Choroid plexus epithelial cell (primary cell): ENCODE results near the gene SLC22A17.

ENCODE experiments used
- DNase-seq: peaks from one replicate; pipeline ENCODE4 v3.0.0-alpha.2; 2010; ENCODE audit warnings: low read depth
- H3K4me3 ChIP-seq: 2 replicates; pipeline ENCODE4 v1.5.1; 2011; ENCODE audit warnings: low read depth, mild to moderate bottlenecking, control low read depth, low read length, moderate library complexity
- TF ChIP-seq, protein P1 (sequence below): conservative IDR thresholded peaks from 2 replicates; pipeline ENCODE4 v1.5.1; 2011; ENCODE audit warnings: low read depth, mild to moderate bottlenecking, control low read depth, inconsistent platforms, low read length, moderate library complexity

SLC22A17 gene

DNA sequence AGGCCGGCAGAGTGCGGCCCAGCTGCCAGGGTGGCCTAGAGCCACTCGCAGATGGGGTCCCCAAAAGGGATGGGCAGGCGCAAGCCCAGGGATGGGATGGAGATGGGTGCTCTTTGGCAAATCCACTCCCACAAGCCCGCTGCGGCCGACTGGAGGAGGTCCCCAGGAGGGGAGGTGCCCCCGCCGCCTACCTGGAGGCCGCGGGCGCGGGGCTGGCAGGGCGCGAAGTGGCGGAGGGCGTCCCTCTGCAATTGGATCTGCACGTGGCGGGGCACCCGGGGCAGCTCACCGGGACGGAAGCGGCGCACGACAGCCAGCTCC lies 50.8 kb downstream of the SLC22A17 start:
- DNase-seq = no peak
- TF ChIP-seq, protein P1, sequence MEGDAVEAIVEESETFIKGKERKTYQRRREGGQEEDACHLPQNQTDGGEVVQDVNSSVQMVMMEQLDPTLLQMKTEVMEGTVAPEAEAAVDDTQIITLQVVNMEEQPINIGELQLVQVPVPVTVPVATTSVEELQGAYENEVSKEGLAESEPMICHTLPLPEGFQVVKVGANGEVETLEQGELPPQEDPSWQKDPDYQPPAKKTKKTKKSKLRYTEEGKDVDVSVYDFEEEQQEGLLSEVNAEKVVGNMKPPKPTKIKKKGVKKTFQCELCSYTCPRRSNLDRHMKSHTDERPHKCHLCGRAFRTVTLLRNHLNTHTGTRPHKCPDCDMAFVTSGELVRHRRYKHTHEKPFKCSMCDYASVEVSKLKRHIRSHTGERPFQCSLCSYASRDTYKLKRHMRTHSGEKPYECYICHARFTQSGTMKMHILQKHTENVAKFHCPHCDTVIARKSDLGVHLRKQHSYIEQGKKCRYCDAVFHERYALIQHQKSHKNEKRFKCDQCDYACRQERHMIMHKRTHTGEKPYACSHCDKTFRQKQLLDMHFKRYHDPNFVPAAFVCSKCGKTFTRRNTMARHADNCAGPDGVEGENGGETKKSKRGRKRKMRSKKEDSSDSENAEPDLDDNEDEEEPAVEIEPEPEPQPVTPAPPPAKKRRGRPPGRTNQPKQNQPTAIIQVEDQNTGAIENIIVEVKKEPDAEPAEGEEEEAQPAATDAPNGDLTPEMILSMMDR = no peak
- peak overlapping the region; percentile 76 for H3K4me3 ChIP-seq

DNA sequence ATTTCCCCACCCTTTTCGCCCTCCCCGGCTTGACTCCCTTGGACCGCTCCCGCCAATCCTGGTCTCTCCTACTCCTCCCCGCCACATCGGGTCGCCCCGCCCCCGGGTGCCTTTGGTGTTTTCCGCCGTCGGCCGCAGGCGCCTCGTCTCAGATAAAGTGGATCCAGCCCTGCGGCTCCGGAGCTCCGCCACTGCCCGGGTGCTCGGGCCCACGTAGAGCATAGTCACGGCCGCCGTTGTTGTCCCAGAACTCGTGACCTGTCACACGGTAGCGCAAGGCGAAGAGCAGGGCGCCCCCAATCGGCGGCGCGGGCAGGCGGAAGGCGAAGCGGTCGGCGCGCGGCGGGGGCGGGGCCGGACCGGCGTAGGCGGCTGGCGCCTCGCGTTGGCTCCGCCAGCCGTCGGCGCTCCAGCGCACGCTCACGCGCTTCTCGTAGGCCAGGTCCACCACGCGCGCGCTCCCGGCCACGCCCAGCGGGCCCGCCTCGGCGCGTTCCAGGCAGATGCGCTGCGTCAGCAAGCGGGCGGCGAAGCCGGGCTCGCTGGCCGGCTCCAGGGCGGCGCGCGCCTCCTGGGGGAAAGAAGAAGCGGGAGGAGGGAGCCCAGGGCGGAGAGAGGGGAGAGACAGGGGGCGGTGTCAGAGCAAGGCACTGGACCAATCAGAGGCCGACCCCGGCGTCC lies 51.3 kb downstream of the SLC22A17 start:
- peak overlapping the region; percentile 76 for H3K4me3 ChIP-seq
- DNase-seq = peak; percentile 99
- TF ChIP-seq, protein P1 = peak; percentile 62

DNA sequence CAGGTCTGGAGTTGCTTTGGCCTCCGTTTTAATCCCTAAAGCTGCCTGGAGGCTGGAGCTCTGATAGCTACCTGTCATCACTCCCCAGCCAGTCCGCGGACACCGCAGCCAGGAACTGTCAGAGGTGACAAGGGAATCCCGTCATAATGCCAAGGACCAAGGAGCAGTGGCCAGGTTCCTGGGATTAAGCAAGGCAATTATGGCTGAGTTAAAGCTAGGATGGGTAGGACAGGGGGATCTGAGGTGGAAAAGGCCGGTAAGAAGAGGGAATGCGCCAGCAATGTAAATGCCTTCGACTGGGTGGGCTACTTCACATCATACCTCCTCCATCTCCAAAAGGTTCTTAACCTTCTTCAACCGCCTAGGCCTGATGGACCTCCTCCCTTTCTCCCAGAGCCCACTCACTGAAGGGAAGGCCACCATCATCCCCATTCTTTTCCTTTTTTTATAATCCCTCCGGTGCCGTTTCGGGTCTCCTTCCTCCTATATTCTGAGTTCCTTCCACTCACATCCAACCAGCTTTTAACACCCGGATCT lies 51.9 kb downstream of the SLC22A17 start:
- TF ChIP-seq, protein P1 = no peak
- peak overlapping the region; percentile 64 for H3K4me3 ChIP-seq
- DNase-seq = no peak

DNA sequence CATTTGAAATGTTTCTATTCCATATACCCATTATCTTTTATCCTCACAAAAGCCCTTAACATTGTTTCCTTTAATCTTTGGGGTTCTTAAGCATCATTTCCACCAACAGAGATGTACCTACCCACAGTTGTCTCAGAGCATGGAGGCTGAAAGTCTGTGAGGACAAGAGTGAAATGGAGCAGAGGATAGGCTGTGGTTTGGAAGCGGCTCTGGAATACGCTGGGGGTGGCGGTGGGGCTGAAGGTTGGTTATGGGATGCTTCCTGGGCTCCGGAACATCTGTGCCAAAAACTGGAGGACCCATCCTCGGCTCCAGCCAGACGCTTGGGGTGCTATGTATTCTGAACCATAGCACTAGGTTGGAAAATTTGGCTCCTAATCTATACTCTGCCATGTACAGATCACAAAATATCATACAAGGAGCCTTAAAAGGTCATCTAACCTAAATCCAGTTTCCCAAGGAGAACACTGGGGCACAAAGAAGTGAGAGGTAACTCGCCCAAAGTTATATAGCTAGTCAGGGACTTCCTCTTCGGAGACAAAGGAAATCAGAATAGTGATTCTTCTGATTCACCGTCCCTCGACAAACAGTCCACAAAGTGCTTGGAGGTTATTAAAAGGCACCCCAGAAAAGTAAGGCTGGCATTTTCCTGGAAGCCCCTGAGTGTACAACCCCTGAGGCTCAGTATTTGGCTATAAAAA lies 52.6 kb downstream of the SLC22A17 start:
- peak overlapping the region; percentile 64 for H3K4me3 ChIP-seq
- TF ChIP-seq, protein P1 = no peak

DNA sequence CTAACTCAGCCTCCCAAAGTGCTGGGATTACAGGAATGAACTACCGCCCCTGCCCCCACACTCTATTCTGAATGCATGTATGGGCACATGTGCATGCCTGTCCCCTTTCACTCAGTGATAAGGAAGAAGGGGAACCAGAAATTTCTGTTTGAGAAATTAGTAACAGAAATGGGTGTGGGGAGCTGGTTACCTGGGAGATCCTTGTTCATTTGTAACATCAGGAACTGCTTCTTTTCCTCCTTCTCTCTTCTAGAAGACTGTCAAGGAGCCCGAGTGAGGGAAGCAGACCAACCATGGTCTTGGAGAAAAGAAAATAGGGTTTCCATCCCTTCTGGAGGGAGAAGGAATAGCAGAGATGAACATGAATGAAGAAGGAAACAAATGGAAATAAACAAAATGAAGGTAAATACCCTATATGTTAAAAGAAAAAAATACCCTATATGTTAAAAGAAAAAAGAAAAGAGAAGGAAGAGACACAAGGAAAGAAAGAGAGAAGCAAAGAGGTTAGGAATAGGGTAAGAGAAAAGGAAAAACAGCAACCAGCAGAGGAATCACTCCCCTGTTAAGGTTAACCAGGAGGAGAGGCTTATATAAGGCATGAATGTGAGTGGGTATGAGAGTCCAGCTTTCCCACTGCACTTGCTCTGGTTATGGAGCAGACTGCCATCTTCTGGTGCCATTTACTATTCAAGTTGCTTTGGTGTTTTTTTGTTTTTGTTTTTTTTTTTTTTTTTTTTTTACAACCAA lies 53.3 kb downstream of the SLC22A17 start:
- H3K4me3 ChIP-seq = no peak overlapping the region
- peak; percentile 77 for DNase-seq
- TF ChIP-seq, protein P1 = peak; percentile 52

More for the DNA sequence above, 52.6 kb downstream of the SLC22A17 start:
- DNase-seq = no peak

DNA sequence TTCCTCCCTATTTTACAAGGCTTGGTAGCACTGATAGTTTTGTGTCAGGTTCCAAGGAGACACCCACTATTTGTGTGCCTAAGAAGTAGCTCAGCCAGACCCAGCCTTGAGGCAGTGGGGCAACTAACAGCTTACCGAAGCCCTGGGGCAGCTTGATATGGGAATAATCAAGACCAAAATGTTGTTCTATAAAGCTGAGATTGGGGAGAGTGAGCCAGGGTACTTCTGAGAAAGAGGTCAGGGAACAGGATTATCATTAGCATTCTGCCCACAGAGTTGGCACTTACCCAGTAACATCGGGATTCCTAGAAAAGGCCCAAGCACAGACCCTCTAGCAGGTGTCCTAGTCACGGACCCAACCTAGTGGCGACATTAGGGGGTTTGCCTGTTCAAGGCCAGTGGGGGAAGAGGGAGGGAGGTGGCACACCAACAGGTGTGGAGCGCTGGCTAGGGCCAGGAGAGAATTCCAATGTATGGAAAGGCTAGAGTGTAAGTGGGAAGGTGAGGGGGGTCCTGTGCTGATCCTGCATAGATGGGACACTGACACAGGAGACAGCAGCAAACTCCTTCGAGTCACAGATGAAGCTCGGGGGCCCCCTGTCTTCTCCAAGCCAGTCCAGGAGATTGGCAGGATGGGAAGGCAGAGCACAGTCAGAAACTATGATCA lies 54.9 kb downstream of the SLC22A17 start:
- TF ChIP-seq, protein P1 = no peak
- no peak overlapping the region for H3K4me3 ChIP-seq
- DNase-seq = no peak
